Ishikawa (cell line): ENCODE results near the gene FOXP2.

Source experiments
- CEBPB ChIP-seq: IDR thresholded peaks from 2 replicates; pipeline ENCODE4 v1.6.1; 2012
- TCF12 ChIP-seq: IDR thresholded peaks from 2 replicates; pipeline ENCODE4 v1.6.1; 2012; ENCODE audit warnings: low read depth
- ZBTB7A ChIP-seq: IDR thresholded peaks from 2 replicates; pipeline ENCODE4 v1.6.1; 2012; ENCODE audit warnings: low read depth
- TF ChIP-seq, protein P1 (sequence below): IDR thresholded peaks from 2 replicates; pipeline ENCODE4 v1.6.1; 2012; ENCODE audit warnings: low read depth, mild to moderate bottlenecking

DNA sequence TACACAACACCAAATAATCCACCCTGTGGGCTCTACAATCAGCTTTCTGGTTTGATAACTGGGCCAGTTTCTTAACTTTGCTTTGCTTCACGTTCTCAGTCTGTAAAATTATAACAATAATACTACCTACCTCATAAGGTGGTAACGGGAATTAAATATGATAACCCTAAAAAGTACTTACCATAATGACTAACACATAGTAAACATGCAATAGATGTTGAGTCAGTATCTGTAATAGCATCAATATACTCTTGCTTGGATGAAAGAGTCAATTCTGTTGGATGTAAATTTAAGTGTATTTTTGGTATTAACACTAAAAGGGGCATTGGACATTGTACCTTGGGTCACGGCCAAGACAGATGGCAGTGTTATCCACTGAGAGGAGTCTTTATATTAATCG is 160.5 kb downstream of the FOXP2 start:
- TF ChIP-seq ZBTB7A (no peak), TCF12 (no peak), CEBPB (no peak)
- TF ChIP-seq, protein P1, sequence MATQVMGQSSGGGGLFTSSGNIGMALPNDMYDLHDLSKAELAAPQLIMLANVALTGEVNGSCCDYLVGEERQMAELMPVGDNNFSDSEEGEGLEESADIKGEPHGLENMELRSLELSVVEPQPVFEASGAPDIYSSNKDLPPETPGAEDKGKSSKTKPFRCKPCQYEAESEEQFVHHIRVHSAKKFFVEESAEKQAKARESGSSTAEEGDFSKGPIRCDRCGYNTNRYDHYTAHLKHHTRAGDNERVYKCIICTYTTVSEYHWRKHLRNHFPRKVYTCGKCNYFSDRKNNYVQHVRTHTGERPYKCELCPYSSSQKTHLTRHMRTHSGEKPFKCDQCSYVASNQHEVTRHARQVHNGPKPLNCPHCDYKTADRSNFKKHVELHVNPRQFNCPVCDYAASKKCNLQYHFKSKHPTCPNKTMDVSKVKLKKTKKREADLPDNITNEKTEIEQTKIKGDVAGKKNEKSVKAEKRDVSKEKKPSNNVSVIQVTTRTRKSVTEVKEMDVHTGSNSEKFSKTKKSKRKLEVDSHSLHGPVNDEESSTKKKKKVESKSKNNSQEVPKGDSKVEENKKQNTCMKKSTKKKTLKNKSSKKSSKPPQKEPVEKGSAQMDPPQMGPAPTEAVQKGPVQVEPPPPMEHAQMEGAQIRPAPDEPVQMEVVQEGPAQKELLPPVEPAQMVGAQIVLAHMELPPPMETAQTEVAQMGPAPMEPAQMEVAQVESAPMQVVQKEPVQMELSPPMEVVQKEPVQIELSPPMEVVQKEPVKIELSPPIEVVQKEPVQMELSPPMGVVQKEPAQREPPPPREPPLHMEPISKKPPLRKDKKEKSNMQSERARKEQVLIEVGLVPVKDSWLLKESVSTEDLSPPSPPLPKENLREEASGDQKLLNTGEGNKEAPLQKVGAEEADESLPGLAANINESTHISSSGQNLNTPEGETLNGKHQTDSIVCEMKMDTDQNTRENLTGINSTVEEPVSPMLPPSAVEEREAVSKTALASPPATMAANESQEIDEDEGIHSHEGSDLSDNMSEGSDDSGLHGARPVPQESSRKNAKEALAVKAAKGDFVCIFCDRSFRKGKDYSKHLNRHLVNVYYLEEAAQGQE, result no peak
